ENCODE measurements around the gene OTOP2. TPM values are rescaled to one million over a fixed set of nuclear protein-coding genes. Genes with fewer than 3 reads are reported as not detected.

OTOP2 gene
- total and polyA plus RNA-seq, 10 of the 15 experiments (the other 5 are each of a cell fraction or from before 2014, with no cell fraction given) = not detected

DNA sequence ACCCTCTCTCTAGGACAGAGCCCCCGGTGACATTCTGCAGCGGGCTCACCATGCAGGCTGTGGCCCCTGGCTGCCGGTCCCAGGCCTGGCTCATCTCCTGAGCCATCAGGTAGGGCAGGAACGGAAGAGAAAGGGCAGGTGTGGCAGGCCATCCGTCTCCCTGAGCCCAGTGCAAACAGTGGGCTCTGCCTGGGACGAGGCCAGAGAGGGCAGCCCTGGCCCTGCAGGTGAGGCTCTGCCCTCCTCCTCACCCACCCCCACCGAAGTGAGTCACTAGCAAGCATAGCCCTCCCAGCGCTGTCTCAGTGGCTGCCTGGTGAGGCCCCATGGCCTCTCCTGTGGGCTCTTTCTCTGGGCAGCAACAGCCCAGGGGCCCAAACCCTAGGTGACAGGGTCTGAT is 26.1 kb downstream of the OTOP2 start:
- in situ Hi-C loops (cut with MboI) (no loop called here), intact Hi-C loops (cut with micrococcal nuclease; ENCODE audit: unreplicated experiment) (no loop called here)
- Histone ChIP-seq H3K27me3 (replicated peaks in 1 of 2; ENCODE audit: control insufficient read depth in 2 of 2, insufficient read depth in 2 of 2, low read length in 1 of 2) (no peaks in the 10 kb centered on the region), H2AFZ (ENCODE audit: control insufficient read depth, low read depth, low read length) (no peak overlapping the region), H3K36me3 (ENCODE audit: control insufficient read depth in 2 of 2, insufficient read depth in 2 of 2, low read length in 1 of 2) (no peaks in the 10 kb centered on the region), H3K4me3 (no peak overlapping the region), H3K4me1 (ENCODE audit: control insufficient read depth, insufficient read depth, low read length) (peaks cover 4% of the 10 kb centered on the region; the same call in 1 of the 2 replicates), H4K20me1 (ENCODE audit: control insufficient read depth, insufficient read depth) (no peaks in the 10 kb centered on the region), H3K9ac (ENCODE audit: control insufficient read depth, insufficient read depth, low read length) (no peak overlapping the region), H3K4me2 (ENCODE audit: control insufficient read depth, insufficient read depth) (no peak overlapping the region), H3K27ac (ENCODE audit: control insufficient read depth, insufficient read depth) (no peak overlapping the region), H3K9me3 (replicated peaks; ENCODE audit: control insufficient read depth, insufficient read depth, low read length) (no peaks in the 10 kb centered on the region), H3K79me2 (ENCODE audit: control insufficient read depth, insufficient read depth, low read length) (no peaks in the 10 kb centered on the region)
- RAD21 ChIA-PET (ENCODE audit: unreplicated experiment) = no interaction called here
- WGBS (ENCODE audit: insufficient coverage, insufficient replicate concordance, low lambda C conversion rate, missing lambda C conversion rate) = 58% methylated on average over 8 of the region's 8 CpGs
- POLR2A ChIA-PET = no interaction called here
- SMC1A ChIA-PET (ENCODE audit: uncharacterized antibody, unreplicated experiment) = interaction anchor here (0.9 to 1.6 kb wide), 2 partner anchors 25 to 77 kb away, joined by 3 read pairs; partner anchors contain the start of gene FDXR
- no peak for DNase-seq (ENCODE audit: low read depth, low spot score)
- FAIRE-seq = no peak
- ATAC-seq = no peak
- CTCF ChIA-PET = interaction anchor here (3.4 to 13.8 kb wide), 2 partner anchors 11 to 26 kb away, joined by 21 to 274 read pairs; partner anchors contain the start of genes OTOP2 and USH1G
- no TSS peak for BruUV-seq (replicated peaks)
- TF ChIP-seq RBBP5 (conservative IDR thresholded peaks at IDR 0.05) (no peak), KDM1A (IDR thresholded peaks at IDR 0.05; ENCODE audit: borderline replicate concordance) (no peak), RB1 (IDR thresholded peaks at IDR 0.05; ENCODE audit: borderline replicate concordance) (no peak), RAD51 (IDR thresholded peaks at IDR 0.05) (no peak), EP300 (IDR thresholded peaks at IDR 0.05; ENCODE audit: borderline replicate concordance in 1 of 2, control insufficient read depth in 1 of 2, low read depth in 2 of 2, low read length in 2 of 2) (no peak), E2F8 (IDR thresholded peaks at IDR 0.05; ENCODE audit: low read depth, partially characterized antibody) (no peak), NFYB (IDR thresholded peaks at IDR 0.05; ENCODE audit: insufficient read depth, low read depth, low read length) (no peak), TAF1 (IDR thresholded peaks at IDR 0.05; ENCODE audit: borderline replicate concordance, low read depth, low read length) (no peak), ZBTB40 (IDR thresholded peaks at IDR 0.05; ENCODE audit: borderline replicate concordance) (no peak), ZBTB4 (CRISPR knock-in tag; IDR thresholded peaks at IDR 0.05) (no peak), MTA2 (IDR thresholded peaks at IDR 0.05; ENCODE audit: low read depth) (no peak)
- TF ChIP-seq, protein P1, sequence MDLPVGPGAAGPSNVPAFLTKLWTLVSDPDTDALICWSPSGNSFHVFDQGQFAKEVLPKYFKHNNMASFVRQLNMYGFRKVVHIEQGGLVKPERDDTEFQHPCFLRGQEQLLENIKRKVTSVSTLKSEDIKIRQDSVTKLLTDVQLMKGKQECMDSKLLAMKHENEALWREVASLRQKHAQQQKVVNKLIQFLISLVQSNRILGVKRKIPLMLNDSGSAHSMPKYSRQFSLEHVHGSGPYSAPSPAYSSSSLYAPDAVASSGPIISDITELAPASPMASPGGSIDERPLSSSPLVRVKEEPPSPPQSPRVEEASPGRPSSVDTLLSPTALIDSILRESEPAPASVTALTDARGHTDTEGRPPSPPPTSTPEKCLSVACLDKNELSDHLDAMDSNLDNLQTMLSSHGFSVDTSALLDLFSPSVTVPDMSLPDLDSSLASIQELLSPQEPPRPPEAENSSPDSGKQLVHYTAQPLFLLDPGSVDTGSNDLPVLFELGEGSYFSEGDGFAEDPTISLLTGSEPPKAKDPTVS (IDR thresholded peaks at IDR 0.05; ENCODE audit: low read depth, low read length) = no peak

All from GM12878 (cell line).